ENCODE data around the gene SNRNP35.

DNA sequence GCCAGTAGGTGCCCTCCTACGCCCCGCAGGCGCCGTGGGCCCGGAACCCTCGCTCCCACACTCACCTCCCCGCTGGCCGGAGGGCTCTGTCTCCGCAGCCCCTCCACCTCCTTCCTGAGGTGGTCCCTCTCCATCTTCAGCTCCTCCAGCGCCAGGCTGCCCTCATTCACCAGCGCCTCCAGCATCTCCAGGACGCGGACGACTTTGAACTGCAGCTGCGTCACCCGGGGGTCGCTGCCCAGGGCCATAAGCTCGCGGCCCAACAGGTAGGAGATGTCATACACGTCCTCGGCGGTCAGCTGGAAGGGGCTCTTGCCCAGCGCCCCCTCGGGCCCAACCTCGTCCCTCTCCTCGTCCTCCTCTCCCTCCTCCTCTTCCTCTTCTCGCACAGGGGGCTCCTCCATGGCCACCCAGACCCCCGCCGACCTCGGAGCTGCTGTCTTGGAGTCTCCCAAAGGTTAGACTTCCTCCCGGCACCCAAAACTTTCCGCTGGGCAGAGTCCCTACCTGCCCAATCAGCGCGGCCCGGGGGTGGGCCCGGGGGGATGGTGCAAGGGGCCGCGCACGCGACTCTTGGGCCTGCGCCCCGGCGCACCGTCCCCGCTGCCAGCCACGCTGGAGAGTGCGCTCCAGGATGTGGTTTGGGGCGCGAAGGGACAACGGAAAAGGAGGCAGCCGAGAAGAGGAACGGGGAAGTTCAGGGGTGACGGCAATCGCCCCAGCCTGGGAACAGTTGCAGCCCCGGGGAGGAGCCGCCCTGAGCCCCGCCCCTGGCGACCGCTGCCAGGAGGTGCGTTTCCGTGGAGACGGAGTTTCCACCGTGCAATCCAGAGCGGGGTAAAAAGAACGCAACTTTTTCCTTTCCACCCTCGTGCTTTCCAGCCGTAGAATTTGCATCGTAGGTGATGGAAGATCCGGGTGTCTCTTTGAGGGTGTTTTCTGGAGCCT, 21.6 kb upstream of the SNRNP35 start, which contains the start of gene RILPL2:
- TF ChIP-seq EZH2 (IDR thresholded peaks at IDR 0.05; ENCODE audit: borderline replicate concordance, low read depth, low read length, severe bottlenecking) = no peak
- TF ChIP-seq, protein P1, sequence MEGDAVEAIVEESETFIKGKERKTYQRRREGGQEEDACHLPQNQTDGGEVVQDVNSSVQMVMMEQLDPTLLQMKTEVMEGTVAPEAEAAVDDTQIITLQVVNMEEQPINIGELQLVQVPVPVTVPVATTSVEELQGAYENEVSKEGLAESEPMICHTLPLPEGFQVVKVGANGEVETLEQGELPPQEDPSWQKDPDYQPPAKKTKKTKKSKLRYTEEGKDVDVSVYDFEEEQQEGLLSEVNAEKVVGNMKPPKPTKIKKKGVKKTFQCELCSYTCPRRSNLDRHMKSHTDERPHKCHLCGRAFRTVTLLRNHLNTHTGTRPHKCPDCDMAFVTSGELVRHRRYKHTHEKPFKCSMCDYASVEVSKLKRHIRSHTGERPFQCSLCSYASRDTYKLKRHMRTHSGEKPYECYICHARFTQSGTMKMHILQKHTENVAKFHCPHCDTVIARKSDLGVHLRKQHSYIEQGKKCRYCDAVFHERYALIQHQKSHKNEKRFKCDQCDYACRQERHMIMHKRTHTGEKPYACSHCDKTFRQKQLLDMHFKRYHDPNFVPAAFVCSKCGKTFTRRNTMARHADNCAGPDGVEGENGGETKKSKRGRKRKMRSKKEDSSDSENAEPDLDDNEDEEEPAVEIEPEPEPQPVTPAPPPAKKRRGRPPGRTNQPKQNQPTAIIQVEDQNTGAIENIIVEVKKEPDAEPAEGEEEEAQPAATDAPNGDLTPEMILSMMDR (IDR thresholded peaks at IDR 0.05; ENCODE audit: borderline replicate concordance, extremely low read depth, low read length, poor library complexity, severe bottlenecking) = peak; percentile 35

All from DND-41 (cell line).